ENCODE data around the gene LZTR1.

The LZTR1 gene

GRCh38 chr22:21010426-21011113, 28.5 kb downstream of the LZTR1 start:
- TF ChIP-seq YY1 (IDR thresholded peaks at IDR 0.05; ENCODE audit: low read depth) (no peak), CREB1 (IDR thresholded peaks at IDR 0.05; ENCODE audit: low read depth) (no peak), TAF1 (IDR thresholded peaks at IDR 0.05; ENCODE audit: low read depth) (no peak), FOXM1 (IDR thresholded peaks at IDR 0.05; ENCODE audit: borderline replicate concordance, low read depth) (no peak), EP300 (IDR thresholded peaks at IDR 0.05; ENCODE audit: borderline replicate concordance) (no peak), TEAD4 (IDR thresholded peaks at IDR 0.05) (no peak), CEBPB (IDR thresholded peaks at IDR 0.05) (no peak), EGR1 (IDR thresholded peaks at IDR 0.05) (no peak), NFIC (IDR thresholded peaks at IDR 0.05) (no peak), USF1 (IDR thresholded peaks at IDR 0.05) (no peak), RAD21 (IDR thresholded peaks at IDR 0.05; ENCODE audit: low read depth) (no peak), ZBTB7A (IDR thresholded peaks at IDR 0.05; ENCODE audit: low read depth) (no peak), TCF12 (IDR thresholded peaks at IDR 0.05; ENCODE audit: low read depth) (no peak)
- TF ChIP-seq, protein P1, sequence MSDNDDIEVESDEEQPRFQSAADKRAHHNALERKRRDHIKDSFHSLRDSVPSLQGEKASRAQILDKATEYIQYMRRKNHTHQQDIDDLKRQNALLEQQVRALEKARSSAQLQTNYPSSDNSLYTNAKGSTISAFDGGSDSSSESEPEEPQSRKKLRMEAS (IDR thresholded peaks at IDR 0.05) = no peak
- TF ChIP-seq, protein P2, sequence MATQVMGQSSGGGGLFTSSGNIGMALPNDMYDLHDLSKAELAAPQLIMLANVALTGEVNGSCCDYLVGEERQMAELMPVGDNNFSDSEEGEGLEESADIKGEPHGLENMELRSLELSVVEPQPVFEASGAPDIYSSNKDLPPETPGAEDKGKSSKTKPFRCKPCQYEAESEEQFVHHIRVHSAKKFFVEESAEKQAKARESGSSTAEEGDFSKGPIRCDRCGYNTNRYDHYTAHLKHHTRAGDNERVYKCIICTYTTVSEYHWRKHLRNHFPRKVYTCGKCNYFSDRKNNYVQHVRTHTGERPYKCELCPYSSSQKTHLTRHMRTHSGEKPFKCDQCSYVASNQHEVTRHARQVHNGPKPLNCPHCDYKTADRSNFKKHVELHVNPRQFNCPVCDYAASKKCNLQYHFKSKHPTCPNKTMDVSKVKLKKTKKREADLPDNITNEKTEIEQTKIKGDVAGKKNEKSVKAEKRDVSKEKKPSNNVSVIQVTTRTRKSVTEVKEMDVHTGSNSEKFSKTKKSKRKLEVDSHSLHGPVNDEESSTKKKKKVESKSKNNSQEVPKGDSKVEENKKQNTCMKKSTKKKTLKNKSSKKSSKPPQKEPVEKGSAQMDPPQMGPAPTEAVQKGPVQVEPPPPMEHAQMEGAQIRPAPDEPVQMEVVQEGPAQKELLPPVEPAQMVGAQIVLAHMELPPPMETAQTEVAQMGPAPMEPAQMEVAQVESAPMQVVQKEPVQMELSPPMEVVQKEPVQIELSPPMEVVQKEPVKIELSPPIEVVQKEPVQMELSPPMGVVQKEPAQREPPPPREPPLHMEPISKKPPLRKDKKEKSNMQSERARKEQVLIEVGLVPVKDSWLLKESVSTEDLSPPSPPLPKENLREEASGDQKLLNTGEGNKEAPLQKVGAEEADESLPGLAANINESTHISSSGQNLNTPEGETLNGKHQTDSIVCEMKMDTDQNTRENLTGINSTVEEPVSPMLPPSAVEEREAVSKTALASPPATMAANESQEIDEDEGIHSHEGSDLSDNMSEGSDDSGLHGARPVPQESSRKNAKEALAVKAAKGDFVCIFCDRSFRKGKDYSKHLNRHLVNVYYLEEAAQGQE (IDR thresholded peaks at IDR 0.05; ENCODE audit: low read depth) = no peak

- TF ChIP-seq CREB1 (IDR thresholded peaks at IDR 0.05; ENCODE audit: low read depth) = no peak
- TF ChIP-seq YY1 (IDR thresholded peaks at IDR 0.05; ENCODE audit: low read depth) = no peak
- TF ChIP-seq ZBTB7A (IDR thresholded peaks at IDR 0.05; ENCODE audit: low read depth) = no peak
- TF ChIP-seq, protein P1 (IDR thresholded peaks at IDR 0.05) = no peak
- TF ChIP-seq EP300 (IDR thresholded peaks at IDR 0.05; ENCODE audit: borderline replicate concordance) = no peak
- no peak for TF ChIP-seq TEAD4 (IDR thresholded peaks at IDR 0.05)
- no peak for TF ChIP-seq TCF12 (IDR thresholded peaks at IDR 0.05; ENCODE audit: low read depth)
- TF ChIP-seq TAF1 (IDR thresholded peaks at IDR 0.05; ENCODE audit: low read depth) = no peak
- no peak for TF ChIP-seq FOXM1 (IDR thresholded peaks at IDR 0.05; ENCODE audit: borderline replicate concordance, low read depth)
- no peak for TF ChIP-seq NFIC (IDR thresholded peaks at IDR 0.05)
- TF ChIP-seq RAD21 (IDR thresholded peaks at IDR 0.05; ENCODE audit: low read depth) = no peak
- TF ChIP-seq, protein P2 (IDR thresholded peaks at IDR 0.05; ENCODE audit: low read depth) = no peak
- no peak for TF ChIP-seq CEBPB (IDR thresholded peaks at IDR 0.05)
- no peak for TF ChIP-seq EGR1 (IDR thresholded peaks at IDR 0.05)
Measured at GRCh38 chr22:21012446-21013407, 30.6 kb downstream of the LZTR1 start.

- peak; percentile 70; the same call in 1 of the 2 replicates for TF ChIP-seq ZBTB7A (IDR thresholded peaks at IDR 0.05; ENCODE audit: low read depth)
- TF ChIP-seq, protein P2 (IDR thresholded peaks at IDR 0.05; ENCODE audit: low read depth) = 0 out of 2 replicates have a peak, but pooled peaks have one; percentile 29
- TF ChIP-seq NFIC (IDR thresholded peaks at IDR 0.05) = no peak
- no peak for TF ChIP-seq CEBPB (IDR thresholded peaks at IDR 0.05)
Measured at GRCh38 chr22:21013657-21014201, 31.6 kb downstream of the LZTR1 start.

GRCh38 chr22:21014202-21014725, 32.2 kb downstream of the LZTR1 start:
- TF ChIP-seq TAF1 (IDR thresholded peaks at IDR 0.05; ENCODE audit: low read depth) = no peak
- no peak for TF ChIP-seq CEBPB (IDR thresholded peaks at IDR 0.05)
- 0 out of 2 replicates have a peak, but pooled peaks have one; percentile 28 for TF ChIP-seq EGR1 (IDR thresholded peaks at IDR 0.05)
